MM.1S (cell line): ENCODE measurements around the gene TTLL10.

Experiments used
- DNase-seq: peaks from one replicate; pipeline ENCODE4 v3.0.0-alpha.2; 2015
- H2AFZ ChIP-seq: fragments of 300-600 bp; sonication (generic); 2 replicates; pipeline ENCODE4 v1.6.0; 2016; ENCODE audit warnings: antibody characterized with exemption, low read length
- H3F3A ChIP-seq: fragments of 300-600 bp; sonication (generic); 2 replicates; pipeline ENCODE4 v1.6.1; 2016; ENCODE audit warnings: mild to moderate bottlenecking, antibody characterized with exemption, low read length, moderate library complexity, mixed read lengths; ENCODE audit not compliant: insufficient read depth
- H3K27ac ChIP-seq: fragments of 300-600 bp; sonication (generic); 2 replicates; pipeline ENCODE4 v1.5.1; 2016; ENCODE audit warnings: mild to moderate bottlenecking, low read length
- H3K27me3 ChIP-seq: fragments of 300-600 bp; sonication (generic); replicated peaks from 2 replicates; pipeline ENCODE4 v1.6.0; 2016; ENCODE audit warnings: low read length; ENCODE audit not compliant: insufficient read depth
- H3K36me3 ChIP-seq: fragments of 300-600 bp; sonication (generic); replicated peaks from 2 replicates; pipeline ENCODE4 v1.6.1; 2016; ENCODE audit warnings: mild to moderate bottlenecking, low read length, mixed read lengths; ENCODE audit not compliant: insufficient read depth
- H3K4me1 ChIP-seq: fragments of 300-600 bp; sonication (generic); 2 replicates; pipeline ENCODE4 v1.6.1; 2016; ENCODE audit warnings: low read length, mixed read lengths
- H3K4me2 ChIP-seq: fragments of 300-600 bp; sonication (generic); 2 replicates; pipeline ENCODE4 v1.6.0; 2016; ENCODE audit warnings: low read depth, low read length
- H3K4me3 ChIP-seq: fragments of 300-600 bp; sonication (generic); 2 replicates; pipeline ENCODE4 v1.5.1; 2016; ENCODE audit warnings: low read length, mixed read lengths
- H3K79me2 ChIP-seq: fragments of 300-600 bp; sonication (generic); 2 replicates; pipeline ENCODE4 v1.6.1; 2016; ENCODE audit warnings: mixed run types, low read length, mixed read lengths
- H3K9ac ChIP-seq: fragments of 300-600 bp; sonication (generic); 2 replicates; pipeline ENCODE4 v1.6.1; 2016; ENCODE audit warnings: low read length, mixed read lengths
- H3K9me2 ChIP-seq: fragments of 300-600 bp; sonication (generic); replicated peaks from 2 replicates; pipeline ENCODE4 v1.6.1; 2016; ENCODE audit warnings: mild to moderate bottlenecking, low read length, mixed read lengths; ENCODE audit not compliant: insufficient read depth
- H3K9me3 ChIP-seq: fragments of 300-600 bp; sonication (generic); replicated peaks from 2 replicates; pipeline ENCODE4 v1.6.1; 2016; ENCODE audit warnings: mild to moderate bottlenecking, low read length, mixed read lengths; ENCODE audit not compliant: insufficient read depth
- H4K20me1 ChIP-seq: fragments of 300-600 bp; sonication (generic); 2 replicates; pipeline ENCODE4 v1.6.1; 2016; ENCODE audit warnings: mild to moderate bottlenecking, low read length, moderate library complexity, mixed read lengths; ENCODE audit not compliant: insufficient read depth
- CTCF ChIP-seq: fragments of 300-600 bp; sonication (generic); IDR thresholded peaks from 2 replicates; pipeline ENCODE4 v1.5.1; 2016; ENCODE audit warnings: antibody characterized with exemption, low read length, mixed read lengths
- EZH2 ChIP-seq: fragments of 300-600 bp; sonication (generic); optimal IDR thresholded peaks from 2 replicates; pipeline ENCODE3; 2017; ENCODE audit warnings: low read depth, mild to moderate bottlenecking, antibody characterized with exemption, low read length, mixed read lengths
- EZH2phosphoT487 ChIP-seq: fragments of 300-600 bp; sonication (generic); IDR thresholded peaks from 2 replicates; pipeline ENCODE4 v1.6.1; 2018; ENCODE audit warnings: antibody characterized with exemption, low read length

TTLL10 gene

DNA sequence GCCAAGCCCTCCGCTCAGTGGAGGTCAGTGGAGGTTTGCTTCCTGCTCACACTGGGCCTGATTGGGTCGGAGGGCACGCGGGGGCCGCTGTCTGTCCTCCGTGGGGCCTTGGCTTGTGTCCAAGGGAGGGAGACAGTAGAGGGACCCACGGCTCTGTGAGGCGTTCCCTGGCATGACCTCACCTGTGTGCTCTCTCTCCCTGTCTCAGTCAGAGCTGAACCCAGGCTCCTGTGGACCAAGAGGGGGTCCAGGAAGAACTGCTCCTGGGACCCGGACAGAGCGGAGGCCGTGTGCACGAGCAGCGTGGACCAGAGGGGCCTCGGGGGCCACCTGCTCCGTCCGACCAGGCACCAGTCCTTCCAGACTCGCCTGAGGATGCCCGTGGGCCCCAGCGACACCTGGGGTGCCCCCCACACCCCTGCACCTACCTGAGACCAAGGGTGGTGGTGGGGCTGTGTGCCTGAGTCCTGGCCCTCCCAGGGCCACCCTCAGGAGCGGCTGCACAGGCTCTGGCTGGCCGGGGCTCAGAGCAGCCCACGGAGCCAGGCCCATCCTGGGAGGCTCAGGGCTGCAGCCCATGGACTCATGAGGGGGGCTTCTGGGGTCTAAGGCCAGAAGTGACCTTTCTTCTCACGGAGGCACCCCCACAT lies 13.3 kb upstream of the TTLL10 start:
- Histone ChIP-seq H3K9me2 (no peaks in the 10 kb centered on the region), H3K9ac (no peak overlapping the region), H3F3A (no peaks in the 10 kb centered on the region), H2AFZ (no peak overlapping the region), H3K27me3 (peaks cover 92% of the 10 kb centered on the region), H3K4me2 (no peak overlapping the region), H3K36me3 (no peaks in the 10 kb centered on the region), H4K20me1 (no peaks in the 10 kb centered on the region), H3K4me3 (no peak overlapping the region), H3K79me2 (no peaks in the 10 kb centered on the region), H3K27ac (no peak overlapping the region), H3K4me1 (no peaks in the 10 kb centered on the region), H3K9me3 (no peaks in the 10 kb centered on the region)
- TF ChIP-seq EZH2 (no peak), EZH2phosphoT487 (no peak), CTCF (no peak)
- DNase-seq = no peak

DNA sequence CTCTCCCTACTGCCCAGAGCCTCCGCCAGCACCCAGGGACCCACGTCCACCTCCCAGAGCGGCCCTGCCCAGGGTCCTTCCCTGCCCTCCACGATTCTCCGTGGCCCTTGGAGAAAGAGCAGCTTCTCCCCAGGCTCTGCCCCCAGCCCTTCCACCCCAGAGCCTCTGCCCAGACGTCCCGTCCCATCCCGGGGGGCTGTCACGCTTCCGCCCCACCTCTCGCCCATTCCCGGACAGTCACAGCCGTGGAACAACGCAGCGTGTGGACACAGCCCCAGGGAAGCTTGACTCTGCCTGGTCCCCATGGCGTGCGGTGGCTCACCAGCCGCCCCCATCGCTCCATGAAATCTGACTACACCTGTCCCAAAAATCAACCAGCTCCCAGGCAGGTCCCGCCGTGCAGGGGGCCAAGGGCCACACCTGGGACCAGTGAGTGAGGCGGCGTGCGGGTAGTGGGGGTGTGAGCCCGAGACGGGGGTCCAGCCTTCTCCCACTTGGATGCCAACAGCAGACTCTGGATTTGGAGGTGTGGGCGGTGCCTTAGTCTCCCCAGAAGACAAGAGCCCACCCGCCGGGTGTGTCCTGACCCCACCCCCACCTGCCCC lies 12.5 kb upstream of the TTLL10 start:
- H3K9me3 ChIP-seq = no peaks in the 10 kb centered on the region
- no peak overlapping the region for H3K4me3 ChIP-seq
- H2AFZ ChIP-seq = no peak overlapping the region
- H3K9me2 ChIP-seq = no peaks in the 10 kb centered on the region
- H4K20me1 ChIP-seq = no peaks in the 10 kb centered on the region
- H3K27me3 ChIP-seq = peaks cover 92% of the 10 kb centered on the region
- no peak for DNase-seq
- no peak overlapping the region for H3K4me2 ChIP-seq
- TF ChIP-seq CTCF = no peak
- TF ChIP-seq EZH2phosphoT487 = no peak
- no peak for TF ChIP-seq EZH2
- no peaks in the 10 kb centered on the region for H3K79me2 ChIP-seq
- H3K9ac ChIP-seq = no peak overlapping the region
- no peaks in the 10 kb centered on the region for H3K4me1 ChIP-seq
- H3F3A ChIP-seq = no peaks in the 10 kb centered on the region
- H3K36me3 ChIP-seq = no peaks in the 10 kb centered on the region
- H3K27ac ChIP-seq = no peak overlapping the region

DNA sequence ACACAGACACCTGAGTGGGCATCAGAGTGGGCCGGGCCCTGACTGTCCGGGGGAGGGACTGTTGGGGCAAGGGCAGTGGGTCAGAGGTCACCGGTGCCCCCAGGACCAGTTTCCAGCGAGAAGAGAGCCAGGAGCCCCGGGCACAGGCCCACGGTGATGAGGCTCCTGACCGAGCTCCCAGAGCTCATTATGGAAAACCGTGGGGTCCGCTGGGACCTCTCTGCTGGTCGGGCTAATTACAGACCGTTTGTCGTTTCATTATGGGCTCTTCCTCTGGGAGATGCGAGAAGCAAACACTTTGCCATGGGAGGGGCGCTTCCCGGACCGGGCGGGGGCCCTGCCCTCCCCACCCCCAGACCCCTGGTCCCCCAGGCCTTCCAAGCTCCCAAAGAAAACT lies 12.0 kb upstream of the TTLL10 start:
- Histone ChIP-seq H3K9ac (no peak overlapping the region), H3K27ac (no peak overlapping the region), H2AFZ (no peak overlapping the region), H3K36me3 (no peaks in the 10 kb centered on the region), H3K4me2 (no peak overlapping the region), H3K79me2 (no peaks in the 10 kb centered on the region), H3K4me3 (no peak overlapping the region), H3F3A (no peaks in the 10 kb centered on the region), H3K9me2 (no peaks in the 10 kb centered on the region), H3K4me1 (no peaks in the 10 kb centered on the region), H4K20me1 (no peaks in the 10 kb centered on the region), H3K9me3 (no peaks in the 10 kb centered on the region), H3K27me3 (peaks cover 91% of the 10 kb centered on the region)
- TF ChIP-seq CTCF (no peak), EZH2 (no peak), EZH2phosphoT487 (no peak)
- no peak for DNase-seq
